Measurements from ENCODE around the gene C4orf17.

DNA sequence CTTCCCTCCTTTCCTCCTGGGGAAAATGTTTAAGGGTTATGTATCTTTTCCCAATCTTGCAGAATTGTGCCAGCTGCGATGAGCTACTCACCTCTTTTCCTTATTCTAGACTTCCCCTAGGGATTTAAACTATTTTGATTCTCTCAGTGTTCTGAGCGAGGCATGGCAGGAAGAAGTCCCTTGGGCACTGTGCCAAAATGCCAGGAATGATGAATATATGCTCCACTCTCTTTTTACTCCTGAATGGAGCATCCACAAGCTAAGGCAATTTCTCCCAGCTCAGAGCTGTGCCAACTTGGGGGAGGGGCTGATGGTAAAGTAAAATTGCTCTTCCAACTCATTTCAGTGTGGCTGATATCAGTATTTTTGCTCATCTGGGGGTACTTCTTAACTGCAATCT, 4.0 kb upstream of the C4orf17 start:
- TF ChIP-seq, protein P1, sequence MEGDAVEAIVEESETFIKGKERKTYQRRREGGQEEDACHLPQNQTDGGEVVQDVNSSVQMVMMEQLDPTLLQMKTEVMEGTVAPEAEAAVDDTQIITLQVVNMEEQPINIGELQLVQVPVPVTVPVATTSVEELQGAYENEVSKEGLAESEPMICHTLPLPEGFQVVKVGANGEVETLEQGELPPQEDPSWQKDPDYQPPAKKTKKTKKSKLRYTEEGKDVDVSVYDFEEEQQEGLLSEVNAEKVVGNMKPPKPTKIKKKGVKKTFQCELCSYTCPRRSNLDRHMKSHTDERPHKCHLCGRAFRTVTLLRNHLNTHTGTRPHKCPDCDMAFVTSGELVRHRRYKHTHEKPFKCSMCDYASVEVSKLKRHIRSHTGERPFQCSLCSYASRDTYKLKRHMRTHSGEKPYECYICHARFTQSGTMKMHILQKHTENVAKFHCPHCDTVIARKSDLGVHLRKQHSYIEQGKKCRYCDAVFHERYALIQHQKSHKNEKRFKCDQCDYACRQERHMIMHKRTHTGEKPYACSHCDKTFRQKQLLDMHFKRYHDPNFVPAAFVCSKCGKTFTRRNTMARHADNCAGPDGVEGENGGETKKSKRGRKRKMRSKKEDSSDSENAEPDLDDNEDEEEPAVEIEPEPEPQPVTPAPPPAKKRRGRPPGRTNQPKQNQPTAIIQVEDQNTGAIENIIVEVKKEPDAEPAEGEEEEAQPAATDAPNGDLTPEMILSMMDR (conservative IDR thresholded peaks at IDR 0.05) = no peak
- TF ChIP-seq ZFX (IDR thresholded peaks at IDR 0.05) = no peak
